Right lobe of liver (tissue), 6 donors: Measurements from ENCODE around the gene XRCC3. TPM values are rescaled to one million over a fixed set of nuclear protein-coding genes. Genes with fewer than 3 reads are reported as not detected.

ENCODE experiments used
- ATAC-seq, 4 donors: fragments of 200-7000 bp; cut with Tn5 transposase; one replicate each; pipeline ENCODE4 v1.9.1; 2020; ENCODE audit warnings: mild to moderate bottlenecking in 4 of 4, moderate library complexity in 4 of 4
- DNase-seq, 3 donors: peaks; one replicate each; pipeline ENCODE4 v3.0.0-alpha.2; 2020
- H3K27ac ChIP-seq, 3 donors: fragments of 200-600 bp; one replicate each; pipeline ENCODE4 v1.8.0; 2022
- H3K27me3 ChIP-seq, 2 donors: fragments of 200-600 bp; one replicate each; pipeline ENCODE4 v1.8.0; 2022
- H3K36me3 ChIP-seq, 4 donors: fragments of 200-600 bp; sonication (generic) in 1 of 4; one replicate each; pipeline versions ENCODE4 v1.5.1 to v1.8.0; 2017 to 2022; ENCODE audit warnings: control low read depth in 1 of 4
- H3K4me1 ChIP-seq, 4 donors: fragments of 200-600 bp; sonication (generic) in 1 of 4; one replicate each; pipeline versions ENCODE4 v1.5.1 to v1.8.0; 2017 to 2022; ENCODE audit warnings: control low read depth in 1 of 4
- H3K4me3 ChIP-seq, 3 donors: fragments of 200-600 bp; one replicate each; pipeline ENCODE4 v1.8.0; 2022
- H3K9me3 ChIP-seq, 4 donors: fragments of 200-600 bp; sonication (generic) in 1 of 4; one replicate each; pipeline versions ENCODE4 v1.5.1 to v1.8.0; 2017 to 2022; ENCODE audit warnings: control low read depth in 1 of 4
- CTCF ChIP-seq, 4 donors: fragments of 200-600 bp in 3 of 4; fragments of 450-650 bp in 1 of 4; IDR thresholded peaks; one replicate each; pipeline versions ENCODE4 v1.5.1 to v1.8.0; 2016 to 2022; ENCODE audit warnings: antibody characterized with exemption in 4 of 4, mild to moderate bottlenecking in 2 of 4
- POLR2A ChIP-seq: fragments of 450-650 bp; IDR thresholded peaks from one replicate; pipeline ENCODE4 v1.6.1; 2017; ENCODE audit warnings: antibody characterized with exemption, mild to moderate bottlenecking
- WGBS: methylation state at CpG from one replicate; pipeline ENCODE4 v1.1.6; 2018; ENCODE audit warnings: low coverage, low lambda C conversion rate; ENCODE audit not compliant: insufficient coverage; ENCODE audit errors: missing lambda C conversion rate; 5-methylcytosine and 5-hydroxymethylcytosine counted together
- intact Hi-C, 2 donors: fragments of 100-400 bp; cut with DNase I; formaldehyde crosslinking; loops; one replicate each; pipeline versions ENCODE4 v1.11.2 to v1.14.1; 2022
- small RNA-seq, 2 experiments: library from RNA; depleted of rRNA; stranded (forward); fragments of <200 nt; gene quantifications; one replicate each; pipeline ENCODE3, GENCODE V24; 2016
- total RNA-seq, 6 experiments: library from RNA; depleted of rRNA in 2 of 6; stranded (reverse); fragments of >200 nt in 2 of 6; fragmentation: NEBNext Ultra II Directional in 3 of 6; extraction: Animal tissue kit (Norgen Biotek cat#: 25700) in 3 of 6; gene quantifications; one replicate each; pipeline versions ENCODE4 v1.1.0 to v1.2.4, GENCODE V29; 2016 to 2023
- donor health status: DM: no; HTN: yes; CAD: no.
- donor health status: DM: no; HTN: no; CAD: no.
- donor health status: DM: no; HTN: no; CAD: no.
- donor health status: DM: no; HTN: yes; CAD: no.
- donor health status: DM: no; HTN: yes; CAD: no.

Gene XRCC3
- total RNA-seq, 6 experiments from 2014 or later: 0.88 to 6.3 (median 1.8) TPM

- H3K4me1 ChIP-seq: peaks cover 0 to 8% (median 0%) of the 10 kb centered on the region in 4 donors
Measured at GRCh38 chr14:103651585-103651984, 63.7 kb downstream of the XRCC3 start.

GRCh38 chr14:103650213-103650612, 65.0 kb downstream of the XRCC3 start:
- DNase-seq (no peak), ATAC-seq (no peak)
- no peak overlapping the region for H3K27ac ChIP-seq
- no peak overlapping the region for H3K4me3 ChIP-seq
- no peaks in the 10 kb centered on the region for H3K27me3 ChIP-seq
- no peaks in the 10 kb centered on the region for H3K4me1 ChIP-seq
- no peaks in the 10 kb centered on the region for H3K9me3 ChIP-seq
- WGBS: 83% methylated on average over 2 of the region's 4 CpGs
- H3K36me3 ChIP-seq: peaks cover 0 to 11% (median 5%) of the 10 kb centered on the region in 4 donors
- intact Hi-C loops: no loop called here
- no peak for TF ChIP-seq POLR2A

More at GRCh38 chr14:103651585-103651984, 63.7 kb downstream of the XRCC3 start:
- Histone ChIP-seq H3K27me3 (no peaks in the 10 kb centered on the region), H3K4me3 (no peak overlapping the region), H3K9me3 (no peaks in the 10 kb centered on the region), H3K27ac (no peak overlapping the region), H3K36me3 (peaks cover 0 to 23% (median 11%) of the 10 kb centered on the region in 4 donors)
- TF ChIP-seq POLR2A (no peak), CTCF (IDR thresholded peaks at IDR 0.05) (no peak)
- DNase-seq: no peak
- intact Hi-C loops: no loop called here
- ATAC-seq: no peak
- no CpG with 5 or more reads among the region's 7 CpGs for WGBS

- Histone ChIP-seq H3K9me3 (no peaks in the 10 kb centered on the region), H3K4me1 (no peaks in the 10 kb centered on the region), H3K4me3 (no peak overlapping the region), H3K36me3 (no peaks in the 10 kb centered on the region), H3K27ac (no peak overlapping the region), H3K27me3 (no peaks in the 10 kb centered on the region)
- WGBS: 95% methylated on average over 3 of the region's 3 CpGs
- intact Hi-C loops: no loop called here
- no peak for ATAC-seq
- TF ChIP-seq CTCF (IDR thresholded peaks at IDR 0.05): no peak
- no peak for TF ChIP-seq POLR2A
- no peak for DNase-seq
Measured at GRCh38 chr14:103649001-103649400, 66.2 kb downstream of the XRCC3 start.

Small RNA genes within 50 kb of the gene (small RNA-seq; reads per million reads assigned to genes)
- 0 reads per million in 2 experiments for gene RF00019

Other genes with a start within 250 kb of the XRCC3 start
- gene CKB, start 192.6 kb downstream of the XRCC3 start, total RNA-seq: 10 to 100 TPM in 2 of 6 experiments, 1 to 10 TPM in 4; 3.6 to 57.1 (median 6.7) TPM
- 10 to 100 TPM in 2 of 6 experiments, 1 to 10 TPM in 4; 3.8 to 12.1 (median 4.8) TPM for gene TRMT61A, start 186.3 kb downstream of the XRCC3 start, total RNA-seq
- gene BAG5, start 152.8 kb downstream of the XRCC3 start, total RNA-seq: 10 to 100 TPM in 4 of 6 experiments, 1 to 10 TPM in 2; 6.5 to 11.4 (median 10.9) TPM
- gene COA8, start 152.5 kb downstream of the XRCC3 start, total RNA-seq: 10 to 100 TPM in 5 of 6 experiments, 1 to 10 TPM in 1; 7.5 to 17.7 (median 14.9) TPM
- 10 to 100 TPM; 45.8 to 78.9 (median 58.0) TPM for gene KLC1, start 86.2 kb downstream of the XRCC3 start, total RNA-seq
- 10 to 100 TPM; 20.9 to 35.2 (median 27.6) TPM for gene ZFYVE21, start 359 bp upstream of the XRCC3 start, total RNA-seq
- 10 to 100 TPM in 5 of 6 experiments, 1 to 10 TPM in 1; 9.2 to 22.4 (median 13.9) TPM for gene PPP1R13B, start 132.1 kb upstream of the XRCC3 start, total RNA-seq
- gene TDRD9, start 213.0 kb upstream of the XRCC3 start, total RNA-seq: under 1 TPM in 5 of 6 experiments, not detected in 1; 0.31 to 0.86 (median 0.43) TPM
- 1 to 10 TPM in 1 of 6 experiments, under 1 TPM in 2, not detected in 3; 0.22 to 1.2 (median 0.25) TPM for gene RD3L, start 227.1 kb upstream of the XRCC3 start, total RNA-seq